ENCODE data around the gene CELF1. TPM values are rescaled to one million over a fixed set of nuclear protein-coding genes. Genes with fewer than 3 reads are reported as not detected.
"Not testable (repeated sequence)": the region's sequence is repeated elsewhere in the genome, so short reads cannot be mapped to it uniquely, and the experiment has no call there.

Gene CELF1
- total RNA-seq, 1 donor from 2014 or later: 127 TPM

GRCh38 chr11:47541070-47541469 lies 11.9 kb downstream of the CELF1 start:
- no peak for DNase-seq (ENCODE audit: low spot score)

DNA sequence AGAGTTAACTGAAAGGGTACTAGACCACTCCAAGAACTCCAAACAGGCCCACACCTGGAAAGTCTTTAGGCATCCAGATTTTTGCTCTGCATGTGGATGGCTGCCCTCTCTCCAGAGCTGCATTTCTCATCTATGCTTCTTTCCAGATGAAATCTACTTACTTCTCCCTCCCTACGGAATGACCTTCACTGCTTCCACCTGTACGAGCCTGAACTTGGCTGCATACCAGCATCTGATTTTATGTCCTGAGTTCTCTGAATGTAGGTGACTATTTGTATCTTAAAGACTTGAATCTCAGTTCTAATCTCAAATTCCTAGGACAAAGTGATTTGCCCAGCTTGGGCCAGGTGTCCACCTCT lies 13.3 kb downstream of the CELF1 start:
- DNase-seq (ENCODE audit: low spot score): no peak

DNA sequence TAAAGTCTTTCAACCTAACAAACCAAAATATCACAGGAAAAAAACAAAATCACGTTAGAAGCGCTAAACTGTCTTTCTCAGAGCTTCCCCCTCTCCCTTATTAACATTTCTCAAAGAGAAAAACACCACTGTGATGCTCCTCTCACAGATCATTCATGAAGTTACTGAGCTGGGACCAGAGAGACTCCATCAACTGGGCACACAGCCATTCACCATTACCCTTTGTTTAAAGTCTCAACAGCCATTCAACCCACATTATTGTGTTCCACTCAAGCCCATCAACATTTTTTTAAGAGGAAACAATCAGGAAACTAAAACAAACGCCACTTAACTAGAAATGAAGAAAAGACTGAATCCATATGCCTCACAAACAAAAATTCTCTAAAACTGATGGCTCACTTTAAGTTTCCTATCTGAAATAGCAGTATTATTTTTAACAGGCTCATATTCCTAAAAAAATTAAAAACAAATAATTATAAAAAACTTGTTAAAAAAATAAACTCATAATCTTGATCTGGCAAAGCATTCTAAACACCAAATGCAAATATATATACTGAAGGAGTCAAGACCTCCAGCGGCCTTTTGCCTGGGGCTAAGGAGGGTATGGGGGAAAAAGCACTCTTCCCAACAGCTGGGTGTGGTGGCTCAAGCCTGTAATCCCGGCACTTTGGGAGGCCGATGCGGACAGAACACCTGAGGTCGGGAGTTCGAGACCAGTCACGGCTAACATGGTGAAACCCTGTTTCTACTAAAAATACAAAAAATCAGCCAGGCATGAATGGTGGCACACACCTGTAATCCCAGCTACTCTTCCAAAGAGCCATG lies 14.0 kb downstream of the CELF1 start:
- peak; percentile 65 for DNase-seq (ENCODE audit: low spot score)

DNA sequence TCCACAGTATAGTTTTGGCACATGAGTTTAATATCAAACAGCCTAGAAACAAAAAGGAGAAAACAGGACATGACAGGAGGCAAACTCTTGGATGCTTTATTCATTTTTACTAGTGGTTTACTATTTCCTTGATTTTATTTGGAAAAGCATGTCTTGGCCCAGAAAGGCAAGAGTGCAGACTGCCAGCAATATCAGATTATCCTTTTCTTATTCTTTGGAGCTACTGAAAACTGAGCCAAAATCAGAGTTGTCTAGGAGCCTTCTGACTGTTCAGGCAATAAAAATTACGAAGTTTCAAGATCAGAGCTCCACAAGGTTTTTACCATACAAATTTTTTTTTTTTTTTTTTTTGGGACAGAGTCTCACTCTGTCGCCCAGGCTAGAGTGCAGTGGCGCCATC lies 16.0 kb downstream of the CELF1 start:
- DNase-seq (ENCODE audit: low spot score): no peak

GRCh38 chr11:47534704-47535251 lies 18.2 kb downstream of the CELF1 start:
- DNase-seq (ENCODE audit: low spot score): no peak

- no peak for DNase-seq (ENCODE audit: low spot score)
Observed at GRCh38 chr11:47533690-47534151, 19.2 kb downstream of the CELF1 start.

- no peak for DNase-seq (ENCODE audit: low spot score)
Observed at GRCh38 chr11:47532597-47533213, 20.2 kb downstream of the CELF1 start.

- no peak for DNase-seq (ENCODE audit: low spot score)
Observed at GRCh38 chr11:47531666-47532065, 21.3 kb downstream of the CELF1 start.

DNA sequence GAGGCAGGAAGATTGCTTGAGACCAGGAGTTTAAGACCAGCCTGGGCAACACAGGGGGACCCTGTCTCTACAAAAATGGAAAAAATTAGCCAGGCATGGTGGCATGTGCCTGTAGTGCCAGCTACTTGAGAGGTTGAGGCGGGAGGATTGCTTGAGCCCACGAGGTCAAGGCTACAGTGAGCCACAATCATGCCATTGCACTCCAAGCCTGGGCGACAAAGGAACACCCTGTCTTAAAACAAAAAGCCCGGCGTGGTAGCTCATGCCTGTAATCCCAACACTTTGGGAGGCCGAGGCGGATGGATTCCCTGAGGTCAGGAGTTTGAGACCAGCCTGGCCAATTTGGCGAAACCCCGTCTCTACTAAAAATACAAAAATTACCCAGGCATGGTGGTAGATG lies 22.2 kb downstream of the CELF1 start:
- DNase-seq (ENCODE audit: low spot score): not testable (repeated sequence)

DNA sequence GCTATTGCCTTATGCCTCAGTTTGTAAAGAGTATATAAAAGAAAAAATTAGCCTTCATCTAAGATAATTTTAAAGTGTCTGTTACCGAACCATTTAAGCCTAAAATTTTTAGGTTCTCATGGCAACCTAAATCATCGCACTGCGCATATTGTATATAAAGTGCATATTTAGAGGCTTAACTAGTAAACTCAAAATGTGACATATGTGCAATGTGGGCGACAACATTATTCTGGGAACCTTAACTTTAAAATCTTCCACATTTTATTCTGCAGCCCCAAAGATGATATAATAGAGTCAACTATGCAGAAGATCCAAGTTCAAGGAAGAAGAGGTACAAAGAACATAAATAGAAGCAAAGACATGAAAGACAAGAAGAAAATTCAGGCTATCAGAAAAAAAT lies 23.0 kb downstream of the CELF1 start:
- no peak for DNase-seq (ENCODE audit: low spot score)

DNA sequence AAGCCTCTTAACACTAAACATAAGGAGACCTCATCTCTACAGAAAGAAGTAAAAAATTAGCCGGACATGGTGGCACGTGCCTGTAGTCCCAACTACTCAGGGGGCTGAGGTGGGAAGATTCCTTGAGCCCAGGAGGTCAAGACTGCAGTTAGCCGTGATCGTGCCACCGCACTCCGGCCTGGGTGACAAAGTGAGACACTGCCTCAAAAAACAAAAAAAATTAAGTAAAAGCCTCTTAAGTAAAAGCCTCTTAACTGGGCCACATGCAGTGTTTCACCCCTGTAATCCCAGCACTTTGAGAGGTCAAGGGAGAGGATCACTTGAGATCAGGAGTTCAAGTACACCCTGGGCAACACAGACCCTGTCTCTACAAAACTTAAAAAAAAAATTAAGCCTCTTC lies 25.7 kb downstream of the CELF1 start:
- no peak for DNase-seq (ENCODE audit: low spot score)

GRCh38 chr11:47526032-47526431 lies 26.9 kb downstream of the CELF1 start:
- DNase-seq (ENCODE audit: low spot score): not testable (repeated sequence)

GRCh38 chr11:47524291-47524874 lies 28.5 kb downstream of the CELF1 start:
- no peak for DNase-seq (ENCODE audit: low spot score)

GRCh38 chr11:47523490-47524225 lies 29.3 kb downstream of the CELF1 start:
- DNase-seq (ENCODE audit: low spot score): no peak

GRCh38 chr11:47518212-47518964 lies 34.5 kb downstream of the CELF1 start:
- no peak for DNase-seq (ENCODE audit: low spot score)

- DNase-seq (ENCODE audit: low spot score): no peak
Observed at GRCh38 chr11:47516984-47517853, 35.7 kb downstream of the CELF1 start.

- no peak for DNase-seq (ENCODE audit: low spot score)
Observed at GRCh38 chr11:47516155-47516554, 36.8 kb downstream of the CELF1 start.

GRCh38 chr11:47514825-47515647 lies 37.9 kb downstream of the CELF1 start:
- no peak for DNase-seq (ENCODE audit: low spot score)

DNA sequence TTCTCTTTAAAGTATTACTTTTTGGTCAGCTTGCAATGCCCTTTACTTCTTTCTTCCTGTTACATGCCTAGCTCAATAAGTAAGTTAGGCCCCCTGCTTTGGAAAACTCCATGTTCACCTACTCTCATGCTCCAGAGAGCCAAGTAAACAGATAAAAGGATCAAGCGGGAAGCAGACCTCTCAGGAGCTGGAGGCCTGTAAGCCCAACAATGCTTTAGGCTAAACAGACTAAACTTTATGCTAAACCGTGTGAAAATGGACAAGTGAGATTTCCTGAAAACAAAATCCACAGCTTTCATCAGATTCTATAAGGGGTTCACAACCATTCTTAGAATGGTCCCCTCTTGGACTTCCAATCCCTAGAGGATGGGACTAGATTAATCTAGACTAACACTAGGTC lies 40.2 kb downstream of the CELF1 start:
- DNase-seq (ENCODE audit: low spot score): no peak

Data from mesenteric fat pad (tissue), 1 donor.